GM23338 (cell line): ENCODE data around the gene SPN.

Experiments
- CTCF ChIP-seq, 2 experiments: fragments of 200-600 bp in 1 of 2; sonication (generic) in 1 of 2; conservative IDR thresholded peaks; 2 replicates each; pipeline versions ENCODE4 v1.5.1 to v1.6.1; 2016 to 2017; ENCODE audit warnings: antibody characterized with exemption in 2 of 2, low read depth in 2 of 2, mild to moderate bottlenecking in 2 of 2, moderate library complexity in 1 of 2
- TF ChIP-seq, protein P1 (sequence below): IDR thresholded peaks from one replicate; pipeline ENCODE4 v1.6.1; 2018; ENCODE audit warnings: antibody characterized with exemption; ENCODE audit not compliant: unreplicated experiment

GRCh38 chr16:29641561-29641960 is 21.5 kb upstream of the SPN start:
- peak; percentile 29 to 60; a peak in 3 of 4 replicates for TF ChIP-seq CTCF (conservative IDR thresholded peaks at IDR 0.05; ENCODE audit: low read depth in 2 of 2)
- TF ChIP-seq, protein P1, sequence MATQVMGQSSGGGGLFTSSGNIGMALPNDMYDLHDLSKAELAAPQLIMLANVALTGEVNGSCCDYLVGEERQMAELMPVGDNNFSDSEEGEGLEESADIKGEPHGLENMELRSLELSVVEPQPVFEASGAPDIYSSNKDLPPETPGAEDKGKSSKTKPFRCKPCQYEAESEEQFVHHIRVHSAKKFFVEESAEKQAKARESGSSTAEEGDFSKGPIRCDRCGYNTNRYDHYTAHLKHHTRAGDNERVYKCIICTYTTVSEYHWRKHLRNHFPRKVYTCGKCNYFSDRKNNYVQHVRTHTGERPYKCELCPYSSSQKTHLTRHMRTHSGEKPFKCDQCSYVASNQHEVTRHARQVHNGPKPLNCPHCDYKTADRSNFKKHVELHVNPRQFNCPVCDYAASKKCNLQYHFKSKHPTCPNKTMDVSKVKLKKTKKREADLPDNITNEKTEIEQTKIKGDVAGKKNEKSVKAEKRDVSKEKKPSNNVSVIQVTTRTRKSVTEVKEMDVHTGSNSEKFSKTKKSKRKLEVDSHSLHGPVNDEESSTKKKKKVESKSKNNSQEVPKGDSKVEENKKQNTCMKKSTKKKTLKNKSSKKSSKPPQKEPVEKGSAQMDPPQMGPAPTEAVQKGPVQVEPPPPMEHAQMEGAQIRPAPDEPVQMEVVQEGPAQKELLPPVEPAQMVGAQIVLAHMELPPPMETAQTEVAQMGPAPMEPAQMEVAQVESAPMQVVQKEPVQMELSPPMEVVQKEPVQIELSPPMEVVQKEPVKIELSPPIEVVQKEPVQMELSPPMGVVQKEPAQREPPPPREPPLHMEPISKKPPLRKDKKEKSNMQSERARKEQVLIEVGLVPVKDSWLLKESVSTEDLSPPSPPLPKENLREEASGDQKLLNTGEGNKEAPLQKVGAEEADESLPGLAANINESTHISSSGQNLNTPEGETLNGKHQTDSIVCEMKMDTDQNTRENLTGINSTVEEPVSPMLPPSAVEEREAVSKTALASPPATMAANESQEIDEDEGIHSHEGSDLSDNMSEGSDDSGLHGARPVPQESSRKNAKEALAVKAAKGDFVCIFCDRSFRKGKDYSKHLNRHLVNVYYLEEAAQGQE, result no peak
